NOMO-1 treated with dmso at 0.1 percent for 144 hours (cell line): Measurements from ENCODE around the gene CLMP.
A peak's percentile ranks its signal among the peaks of the same experiment; 100 is the strongest.
"Not testable (repeated sequence)": the region's sequence is repeated elsewhere in the genome, so short reads cannot be mapped to it uniquely, and the experiment has no call there.

Experiments used
- DNase-seq: peaks from one replicate; lab custom pipeline; 2025; ENCODE audit not compliant: unreplicated experiment; lab: John Stamatoyannopoulos, UW

CLMP gene

GRCh38 chr11:123218451-123218850 lies 23.4 kb upstream of the CLMP start:
- DNase-seq, result no peak

- DNase-seq, result no peak
These were observed 22.8 kb upstream of the CLMP start for GRCh38 chr11:123217897-123218296.

DNA sequence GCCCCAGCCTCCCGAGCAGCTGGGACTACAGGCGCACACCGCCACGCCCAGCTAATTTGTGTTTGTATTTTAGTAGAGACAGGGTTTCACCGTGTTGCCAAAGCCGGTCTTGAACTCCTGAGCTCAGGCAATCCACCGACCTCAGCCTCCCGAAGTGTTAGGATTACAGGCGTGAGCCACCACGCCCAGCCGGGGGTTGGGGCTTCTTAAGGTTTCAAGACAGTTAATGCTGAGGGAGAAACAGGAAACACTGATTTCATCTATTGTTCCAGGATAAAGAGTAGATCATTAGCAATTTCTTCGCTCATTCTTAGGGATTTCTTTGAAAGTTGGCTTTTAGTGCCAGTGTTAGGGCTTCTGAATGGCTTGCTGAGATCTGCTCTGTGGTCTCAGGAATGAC lies 21.2 kb upstream of the CLMP start:
- DNase-seq, result no peak

DNA sequence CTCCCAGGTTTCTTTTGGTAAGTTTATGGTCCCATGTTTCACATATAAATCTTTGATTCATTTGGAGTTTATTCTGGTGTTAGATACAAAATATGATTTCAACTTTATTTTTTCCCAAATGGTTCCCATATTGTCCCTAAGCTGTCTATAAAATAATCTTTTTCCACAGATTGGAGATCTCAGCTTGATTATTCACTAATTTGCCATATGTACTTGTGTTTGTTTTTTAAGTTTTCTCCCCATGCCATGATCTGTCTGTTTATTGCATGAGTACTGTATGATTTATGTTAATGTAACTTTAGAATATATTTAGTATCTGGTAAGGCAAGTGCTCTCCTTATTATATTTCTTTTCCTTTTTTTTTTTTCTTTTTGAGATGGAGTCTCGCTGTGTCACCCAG lies 19.9 kb upstream of the CLMP start:
- DNase-seq, result no peak

- DNase-seq, result no peak
These were observed 19.3 kb upstream of the CLMP start for GRCh38 chr11:123214396-123214795.

GRCh38 chr11:123213307-123213771 lies 18.3 kb upstream of the CLMP start:
- DNase-seq, result no peak

DNA sequence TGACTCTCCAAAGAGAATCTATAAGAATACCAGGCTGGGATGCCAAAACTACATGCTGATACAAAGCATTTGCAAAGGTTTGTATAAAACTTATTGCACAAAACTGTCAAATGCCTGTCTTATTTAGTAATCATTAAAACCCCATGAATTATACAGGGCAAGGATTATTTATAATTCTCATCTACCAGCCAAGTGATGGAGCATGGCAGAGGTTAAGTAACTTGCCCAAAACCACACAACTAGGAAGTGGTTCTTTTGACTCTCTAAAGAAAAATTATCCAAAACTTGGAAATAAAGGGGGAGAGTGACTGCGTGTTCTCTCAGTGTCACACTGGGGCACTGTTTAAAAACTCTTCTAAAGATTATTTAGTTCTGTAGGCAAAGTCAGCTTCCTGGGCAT lies 17.4 kb upstream of the CLMP start:
- no peak for DNase-seq

DNA sequence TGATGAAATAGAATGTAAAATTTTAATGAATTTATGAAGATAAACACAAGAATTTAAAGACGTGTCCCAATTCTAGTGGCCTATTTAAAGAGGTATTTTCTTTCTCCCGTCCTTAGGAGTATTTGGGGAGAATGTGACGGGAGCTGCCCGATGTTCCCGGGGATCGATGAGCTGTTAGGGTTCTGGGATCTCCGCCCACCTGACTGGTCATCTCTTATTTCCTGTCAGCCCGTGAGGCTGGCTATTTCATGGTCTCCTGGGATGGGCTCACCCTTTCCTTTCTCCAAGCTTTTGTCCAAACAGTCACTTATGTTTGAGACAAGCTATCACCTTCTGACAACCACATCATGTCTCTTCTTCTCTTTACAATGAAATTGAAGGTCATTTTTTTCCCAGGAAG lies 16.9 kb upstream of the CLMP start:
- no peak for DNase-seq

DNA sequence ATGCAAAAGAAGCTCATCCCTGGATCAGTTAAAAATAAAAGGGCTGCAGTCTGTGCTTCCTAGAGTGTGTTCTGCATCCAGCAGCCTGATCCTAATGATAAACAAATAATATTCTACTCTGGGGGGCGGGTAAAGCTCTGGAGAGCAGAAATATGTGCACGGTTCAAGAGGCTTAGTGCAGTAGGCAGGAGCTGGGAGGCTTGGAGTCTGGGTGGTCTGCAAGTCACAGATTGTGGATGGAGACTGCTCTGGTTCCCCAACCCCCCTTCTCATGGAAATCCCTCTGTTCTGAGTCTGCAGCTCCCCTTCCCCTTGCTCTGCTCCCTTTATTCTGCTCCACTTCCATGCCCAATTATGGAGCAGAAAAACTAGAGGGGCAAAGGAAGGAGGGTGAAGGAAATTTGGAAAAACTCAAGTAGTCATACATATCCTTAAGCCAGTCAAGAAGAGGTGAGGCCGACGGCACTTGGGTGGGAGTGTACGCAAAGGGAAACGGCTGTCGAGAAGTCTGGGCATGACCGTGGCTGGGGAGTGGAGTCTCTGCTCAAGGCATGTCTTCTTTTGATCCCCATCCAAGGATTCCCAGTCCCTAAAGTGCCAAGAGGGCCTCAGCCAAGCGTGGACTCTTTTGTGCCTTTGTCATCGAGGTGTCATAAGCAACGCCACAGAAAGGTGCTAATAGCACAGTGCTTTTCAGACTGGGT lies 16.3 kb upstream of the CLMP start:
- DNase-seq, result no peak

DNA sequence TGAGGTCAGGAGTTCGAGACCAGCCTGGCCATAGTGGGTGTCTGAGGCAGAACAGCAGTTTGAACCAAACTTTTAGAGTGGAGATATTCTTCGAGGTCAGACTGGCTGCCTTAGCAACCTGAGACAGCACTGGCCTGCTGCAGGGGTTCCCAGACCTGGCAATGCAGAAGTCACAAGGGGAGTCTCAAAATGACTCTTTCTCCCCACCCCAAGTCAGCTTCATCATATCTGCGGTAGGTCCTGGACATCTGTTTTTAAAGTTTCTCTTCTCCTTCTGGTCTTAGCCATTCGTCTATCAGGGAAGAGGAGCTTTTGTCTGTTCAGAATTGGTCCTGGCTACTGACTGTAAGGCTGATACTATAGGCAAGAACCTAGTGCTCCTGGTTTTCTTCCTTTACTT lies 14.5 kb upstream of the CLMP start:
- no peak for DNase-seq

- DNase-seq, result no peak
These were observed 11.9 kb upstream of the CLMP start for GRCh38 chr11:123206791-123207434.

GRCh38 chr11:123206055-123206454 lies 11.0 kb upstream of the CLMP start:
- not testable (repeated sequence) for DNase-seq

DNA sequence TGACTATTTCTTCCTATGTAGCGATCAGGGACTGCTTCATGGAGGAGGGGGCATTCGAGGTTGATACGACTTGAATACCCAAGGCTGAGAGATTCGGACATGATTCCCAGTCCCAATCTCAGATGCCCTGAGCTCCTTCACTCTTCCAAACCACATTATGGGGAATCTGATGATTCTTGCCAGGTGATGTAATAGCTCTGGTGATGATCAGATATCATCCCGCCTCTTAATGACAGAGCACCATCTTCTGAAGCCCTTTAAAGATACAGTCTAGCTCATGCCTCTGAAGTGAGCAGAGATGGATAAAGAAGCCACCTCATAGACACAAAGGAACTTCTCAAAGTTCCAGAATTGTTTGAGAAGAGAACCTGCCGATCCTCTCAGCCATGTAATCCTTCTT lies 8.9 kb upstream of the CLMP start:
- DNase-seq, result no peak

GRCh38 chr11:123203471-123203870 lies 8.4 kb upstream of the CLMP start:
- DNase-seq, result no peak

DNA sequence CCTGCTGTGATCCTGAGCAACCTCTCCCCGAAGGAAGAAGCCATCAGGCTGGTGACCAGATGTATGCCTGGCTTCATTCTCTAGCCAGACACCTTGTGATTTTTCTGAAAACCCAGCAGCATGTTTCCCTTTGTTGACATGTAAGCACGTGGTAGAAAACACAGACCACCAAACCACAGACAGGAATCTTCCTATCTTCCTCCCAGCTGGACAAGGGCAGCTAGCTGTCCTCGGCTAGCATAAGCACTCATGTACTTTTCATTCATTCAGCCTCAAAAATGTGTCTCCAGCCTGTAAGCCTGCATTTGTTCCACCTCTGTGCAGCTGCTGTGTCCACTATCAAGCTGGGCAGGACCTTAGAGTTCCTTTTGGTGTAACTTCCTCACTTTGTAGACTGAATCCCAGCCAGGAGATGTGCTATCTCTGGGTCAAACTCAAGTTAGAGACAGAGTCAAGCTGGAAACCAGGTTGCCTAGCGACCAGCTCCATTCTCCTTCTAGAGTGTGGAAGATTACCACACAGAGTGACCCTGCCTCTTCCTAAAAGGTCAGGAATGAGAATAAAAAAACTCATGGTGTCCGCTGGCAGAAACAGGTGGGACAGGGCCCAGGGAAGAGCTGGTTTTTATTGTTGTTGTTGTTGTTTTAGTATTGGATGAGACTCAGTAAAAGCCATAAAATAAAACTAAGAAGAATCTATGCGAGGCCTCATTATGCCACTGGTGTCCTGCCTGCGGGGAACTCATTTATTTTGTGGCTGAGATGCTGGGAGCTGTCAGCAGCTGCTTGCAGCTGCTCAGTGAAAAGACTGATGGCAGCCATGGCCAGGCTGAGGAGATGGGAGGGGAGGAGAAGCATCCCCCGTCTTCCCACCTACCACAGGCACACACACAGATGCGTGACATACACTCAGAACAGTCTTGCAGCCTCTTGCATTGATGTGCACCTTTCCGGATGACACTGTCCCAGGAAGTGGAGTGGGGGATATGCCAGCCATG lies 7.4 kb upstream of the CLMP start:
- no peak for DNase-seq

- DNase-seq, result no peak
These were observed 5.2 kb upstream of the CLMP start for GRCh38 chr11:123200264-123200663.

DNA sequence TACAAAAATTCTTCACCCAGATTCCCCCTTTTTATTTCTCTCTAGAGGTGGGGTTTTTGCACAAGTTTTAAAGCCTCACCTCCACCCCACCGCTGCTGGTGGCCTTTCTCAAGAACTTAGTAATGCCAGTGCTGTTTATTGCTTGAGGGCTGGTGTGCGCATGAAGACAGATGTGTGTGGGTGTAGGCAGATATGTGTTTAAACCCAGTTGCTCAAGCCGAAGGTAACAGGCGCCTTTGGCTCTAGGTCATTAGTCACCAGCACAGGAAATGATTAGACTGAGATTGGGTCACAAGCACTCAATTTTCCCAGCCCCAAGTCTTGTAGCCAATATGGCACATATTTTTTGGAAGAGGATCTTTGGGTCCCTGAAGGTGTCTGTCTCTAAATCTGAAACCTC lies 2.7 kb upstream of the CLMP start:
- DNase-seq, result peak; percentile 26

GRCh38 chr11:123196060-123196714 lies 1.1 kb upstream of the CLMP start:
- no peak for DNase-seq

- DNase-seq, result no peak
These were observed 486 bp downstream of the CLMP start for GRCh38 chr11:123194337-123195187.

DNA sequence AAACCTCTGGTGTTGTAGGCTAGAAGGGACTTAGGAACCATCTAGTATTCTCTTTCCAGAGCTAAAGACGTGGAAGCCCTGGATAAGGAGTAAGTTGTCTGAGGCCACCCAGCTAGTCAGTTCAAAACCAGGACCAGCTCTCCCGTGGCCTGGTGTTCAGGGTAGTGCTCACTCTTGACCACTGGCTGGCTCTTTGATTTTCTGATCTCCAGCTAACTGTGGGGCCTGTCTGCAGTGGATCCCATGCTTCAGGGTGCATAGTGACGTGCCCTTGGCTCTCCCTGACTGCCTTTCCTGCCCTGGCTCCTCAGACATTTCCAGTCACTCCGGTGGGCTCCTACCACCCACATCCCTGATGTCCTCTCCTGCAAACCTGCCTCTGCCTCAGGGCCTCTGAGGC lies 1.3 kb downstream of the CLMP start:
- no peak for DNase-seq
